NCI-H2227 (cell line): ENCODE results near the gene NOL7.

Source experiments
- DNase-seq: peaks from one replicate; lab custom pipeline; 2025; ENCODE audit not compliant: unreplicated experiment; lab: John Stamatoyannopoulos, UW

The NOL7 gene

DNA sequence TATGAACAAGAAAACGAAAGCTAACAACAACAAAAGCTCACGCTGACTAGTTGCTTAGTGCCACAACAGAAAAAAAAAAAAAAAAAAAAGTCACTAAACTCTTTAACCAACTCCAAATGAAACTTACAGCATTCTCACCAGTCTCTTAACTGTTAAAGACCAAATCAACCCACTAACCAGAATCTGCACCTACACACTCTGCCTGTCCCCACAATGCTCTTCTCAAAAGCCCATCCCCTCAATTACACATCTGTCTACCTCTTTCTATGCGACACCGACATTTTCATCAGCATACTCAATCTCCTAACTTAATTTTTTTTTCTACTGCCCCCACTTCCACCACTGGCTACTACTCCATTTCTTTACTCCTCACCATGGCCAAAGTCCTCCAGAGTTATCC, 34.3 kb downstream of the NOL7 start:
- DNase-seq, result no peak

DNA sequence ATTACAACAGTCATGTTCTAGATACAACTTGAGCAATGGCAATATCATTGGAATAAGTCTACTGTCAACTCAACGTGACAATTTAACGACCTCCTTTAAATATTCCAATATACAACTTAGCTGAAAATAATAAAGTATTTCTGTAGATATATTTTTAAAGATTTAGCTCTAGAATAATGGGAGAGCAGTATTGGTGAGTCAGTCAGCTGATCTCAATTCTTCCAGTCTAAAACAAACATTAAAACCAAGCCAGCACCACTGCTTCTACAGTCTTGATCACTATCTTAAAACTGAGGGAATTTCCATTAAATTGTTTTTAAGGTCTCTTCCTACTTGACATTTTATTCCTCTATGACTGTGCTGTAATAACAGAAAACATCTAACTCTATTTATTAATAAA, 38.2 kb downstream of the NOL7 start:
- DNase-seq, result no peak

DNA sequence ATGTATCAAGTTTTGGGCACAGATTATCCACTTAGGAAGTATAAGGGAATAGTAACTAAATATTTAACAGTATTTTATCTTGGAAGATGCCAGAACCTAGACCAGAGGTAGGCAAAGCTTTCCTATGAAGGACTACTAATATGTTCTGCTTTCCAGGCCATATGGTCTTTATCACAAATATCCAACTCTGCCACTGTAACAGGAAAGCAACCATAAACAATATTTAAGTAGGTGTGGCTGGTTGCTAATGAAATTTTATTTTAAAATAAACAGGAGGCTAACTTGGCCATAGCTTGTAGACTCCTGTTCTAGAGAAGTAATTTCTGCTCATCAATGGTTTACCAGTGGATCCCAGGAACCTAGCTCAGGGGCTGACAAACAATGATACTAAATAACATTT, 39.4 kb downstream of the NOL7 start:
- no peak for DNase-seq

DNA sequence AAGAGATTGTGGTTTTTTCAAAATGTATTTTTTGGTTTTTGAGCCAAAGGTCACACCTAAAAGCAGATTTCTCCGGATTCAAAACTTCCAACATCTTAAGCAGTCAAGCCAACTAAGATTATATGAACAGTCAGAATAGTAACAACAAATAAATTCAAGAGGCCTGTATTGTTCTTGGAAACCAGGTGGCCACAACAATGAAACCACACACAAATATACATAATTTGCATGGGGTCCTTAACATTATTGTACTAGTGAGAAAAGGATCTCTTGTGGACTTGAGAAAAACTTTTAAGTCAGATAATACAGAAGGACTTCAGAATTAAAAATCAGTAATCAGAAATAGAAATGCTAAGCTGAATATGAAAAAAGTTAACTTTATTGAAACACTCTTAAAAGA, 40.6 kb downstream of the NOL7 start:
- DNase-seq, result no peak

DNA sequence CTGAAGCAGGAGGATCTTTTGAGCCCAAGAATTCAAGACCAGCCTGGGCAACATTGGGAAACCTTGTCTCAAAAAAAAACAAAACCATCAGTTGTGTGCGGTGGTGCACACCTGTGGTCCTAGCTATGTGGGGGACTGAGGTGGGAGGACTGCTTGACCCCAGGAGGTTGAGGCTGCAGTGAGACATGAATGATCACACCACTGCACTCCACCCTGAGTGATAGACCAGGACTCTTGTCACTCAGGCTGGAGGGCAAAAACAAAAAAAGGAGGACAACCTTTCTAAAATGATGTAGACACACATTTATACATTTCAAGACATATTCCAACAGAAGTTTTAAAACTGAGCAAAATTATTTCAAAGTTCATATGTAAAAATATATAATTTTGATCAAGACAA, 45.1 kb downstream of the NOL7 start:
- no peak for DNase-seq

DNA sequence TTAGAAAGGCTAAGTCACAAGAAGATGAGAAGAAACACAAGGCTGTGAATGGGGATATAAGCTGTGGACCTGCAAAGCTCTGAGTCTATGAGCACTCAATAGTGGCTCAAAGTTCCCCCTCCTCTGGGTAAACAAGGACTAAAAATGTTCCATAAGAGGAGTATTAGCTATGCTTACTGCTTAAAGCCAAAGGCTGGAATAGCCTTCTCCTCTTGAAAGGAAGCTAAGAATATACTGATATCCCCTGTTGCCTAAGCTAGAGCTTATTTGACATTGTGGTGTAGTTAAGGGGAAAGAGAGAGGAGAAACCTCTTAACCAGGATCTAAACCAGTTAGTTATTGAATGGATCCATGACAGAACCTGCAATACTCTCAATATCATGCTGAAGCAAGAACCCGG, 45.8 kb downstream of the NOL7 start:
- no peak for DNase-seq

DNA sequence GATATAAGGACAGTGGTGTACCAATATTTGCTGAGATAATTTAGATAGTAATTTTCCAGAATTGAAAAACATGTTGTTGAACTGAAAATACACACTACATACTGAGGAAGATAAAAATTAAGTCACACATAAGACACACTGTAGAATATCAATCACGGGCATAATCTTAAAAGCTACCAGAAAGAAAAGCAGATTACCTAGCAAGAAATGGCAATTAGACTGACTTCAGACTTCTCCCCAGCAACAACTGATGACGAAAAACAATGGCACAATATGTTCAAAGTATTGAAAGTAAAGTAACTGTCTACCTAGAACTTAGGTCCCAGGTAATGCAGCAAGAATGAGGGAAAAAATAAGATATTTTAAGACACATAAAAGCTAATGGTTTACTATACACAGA, 46.5 kb downstream of the NOL7 start:
- no peak for DNase-seq

DNA sequence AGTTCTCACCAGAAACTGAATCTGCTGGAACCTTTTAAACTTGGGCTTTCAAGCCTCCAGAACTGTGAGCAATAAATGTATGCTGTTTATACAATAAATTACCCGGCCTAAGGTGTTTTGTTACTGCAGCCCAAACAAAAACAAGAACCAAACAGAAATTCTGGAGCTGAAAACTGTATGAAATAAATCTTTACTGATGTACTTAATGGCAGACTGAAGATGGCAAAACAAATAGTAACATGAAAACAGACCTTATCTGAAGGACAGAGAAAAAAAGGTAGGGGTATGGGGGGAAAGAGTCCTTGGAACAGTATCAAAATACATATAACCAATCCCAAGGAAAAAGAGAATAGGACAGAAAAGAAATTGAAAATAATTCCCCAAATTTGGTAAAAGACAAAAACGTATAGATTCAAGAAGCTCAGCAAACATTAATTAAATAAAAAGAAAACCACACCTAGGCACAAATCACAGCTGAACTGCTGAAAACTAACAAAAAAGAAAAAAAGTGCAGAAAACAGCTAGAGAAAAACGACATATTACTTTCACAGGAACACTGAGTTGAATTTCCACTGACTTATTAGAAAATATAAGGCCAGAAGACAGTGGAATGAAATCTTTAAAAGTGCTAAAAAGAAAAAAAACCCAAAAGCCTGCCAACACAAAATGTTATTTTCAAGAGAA, 47.7 kb downstream of the NOL7 start:
- DNase-seq, result no peak

DNA sequence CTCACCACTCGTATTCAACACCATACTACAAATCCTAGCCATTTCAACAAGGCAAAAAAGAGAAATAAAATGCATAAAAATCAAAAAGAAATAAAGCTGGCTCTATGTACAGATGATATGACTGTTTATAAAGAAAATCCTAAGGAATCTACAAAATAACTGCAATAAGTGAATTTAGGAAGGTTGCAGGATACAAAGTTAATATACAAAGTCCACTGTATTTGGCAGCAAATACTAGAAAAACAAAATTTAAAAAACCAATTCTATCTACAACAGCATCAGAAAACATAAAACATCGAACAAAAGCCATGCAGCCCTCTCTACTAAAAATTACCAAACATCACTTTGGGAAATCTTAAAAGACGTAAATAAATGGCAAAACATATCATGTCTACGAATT, 48.9 kb downstream of the NOL7 start:
- DNase-seq, result no peak

DNA sequence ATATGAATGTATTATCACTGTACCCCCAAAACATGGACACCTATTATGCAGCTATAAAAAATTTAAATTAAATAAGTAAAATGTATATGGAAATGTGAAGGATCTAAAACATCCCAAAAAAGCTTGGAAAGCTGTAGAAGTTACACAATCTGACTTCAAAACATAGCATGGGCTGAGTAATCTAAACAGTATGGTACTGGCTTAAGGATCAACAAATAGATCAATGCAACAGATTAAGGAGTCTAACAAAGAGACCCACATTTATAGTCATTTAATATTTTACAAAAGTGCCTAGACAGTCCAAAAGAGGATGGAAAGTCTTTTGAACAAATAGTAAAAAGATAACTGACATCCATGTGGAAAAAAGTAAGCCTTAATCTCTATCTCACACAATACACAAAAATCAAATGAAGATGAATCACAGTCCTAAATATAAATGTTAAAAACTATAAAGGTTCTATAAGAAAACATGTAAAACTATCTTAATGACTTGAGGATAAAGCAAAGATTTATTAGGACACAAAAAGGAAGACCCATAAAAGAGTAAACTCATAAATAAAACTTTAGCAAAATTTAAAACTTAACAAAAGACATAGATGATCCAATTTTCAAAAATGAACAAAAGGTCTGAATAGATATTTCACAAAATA, 49.7 kb downstream of the NOL7 start:
- DNase-seq, result no peak

DNA sequence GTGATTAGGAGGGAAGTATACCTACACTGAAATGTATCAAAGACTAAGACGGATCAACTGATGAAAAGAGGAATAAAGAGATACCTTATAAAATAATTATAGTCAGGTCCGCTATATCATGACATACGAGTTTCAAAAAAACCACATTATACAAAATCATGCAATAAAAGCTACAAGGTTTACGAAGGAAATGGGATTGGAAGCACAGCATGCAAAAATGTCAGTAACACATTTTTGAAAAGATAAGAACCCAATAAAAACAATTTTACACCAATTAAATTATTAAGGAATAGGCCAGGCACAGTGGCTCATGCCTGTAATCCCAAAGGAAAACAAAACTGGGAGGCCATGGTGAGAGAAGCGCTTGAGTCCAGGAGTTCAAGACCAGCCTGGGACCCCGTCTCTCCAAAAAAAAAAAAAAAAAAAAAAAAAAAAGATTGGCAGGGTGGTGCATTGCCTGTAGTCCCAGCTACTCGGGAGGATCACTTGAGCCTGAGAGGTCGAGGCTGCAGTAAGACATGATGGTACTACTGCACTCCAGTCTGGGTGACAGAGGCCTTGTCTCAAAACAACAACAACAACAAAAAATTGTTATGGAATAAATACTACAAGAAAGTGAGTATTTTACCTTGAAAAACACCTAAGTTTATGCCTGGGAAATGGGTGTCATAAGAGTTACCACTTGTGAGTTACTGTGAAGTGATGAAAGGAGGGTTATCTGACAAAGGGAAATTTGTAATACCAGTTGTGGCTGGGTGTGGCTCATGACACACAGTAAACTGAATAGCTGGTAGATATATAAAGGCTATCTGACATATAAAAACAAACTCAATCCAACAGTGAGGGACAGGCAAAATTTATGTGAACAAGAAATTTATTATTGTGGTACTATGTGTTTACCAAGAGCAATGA, 51.3 kb downstream of the NOL7 start:
- no peak for DNase-seq

DNA sequence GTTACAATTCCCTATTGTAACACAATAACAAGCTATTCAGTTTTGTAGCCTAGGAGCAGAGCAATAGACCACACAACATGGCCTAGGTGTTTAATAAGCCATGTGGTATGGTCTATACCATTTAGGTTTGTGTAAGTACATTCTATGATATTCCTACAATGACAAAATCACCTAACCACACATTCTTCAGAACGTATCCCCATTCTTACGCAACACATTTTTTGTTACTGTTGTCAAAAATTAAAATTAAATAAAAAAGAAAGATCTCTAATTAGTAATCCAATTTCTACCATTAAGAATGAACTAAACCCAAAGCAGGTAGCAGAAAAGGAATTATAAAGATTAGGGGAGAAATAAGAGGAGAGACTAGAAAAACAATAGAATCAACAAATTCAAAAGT, 52.5 kb downstream of the NOL7 start:
- no peak for DNase-seq

DNA sequence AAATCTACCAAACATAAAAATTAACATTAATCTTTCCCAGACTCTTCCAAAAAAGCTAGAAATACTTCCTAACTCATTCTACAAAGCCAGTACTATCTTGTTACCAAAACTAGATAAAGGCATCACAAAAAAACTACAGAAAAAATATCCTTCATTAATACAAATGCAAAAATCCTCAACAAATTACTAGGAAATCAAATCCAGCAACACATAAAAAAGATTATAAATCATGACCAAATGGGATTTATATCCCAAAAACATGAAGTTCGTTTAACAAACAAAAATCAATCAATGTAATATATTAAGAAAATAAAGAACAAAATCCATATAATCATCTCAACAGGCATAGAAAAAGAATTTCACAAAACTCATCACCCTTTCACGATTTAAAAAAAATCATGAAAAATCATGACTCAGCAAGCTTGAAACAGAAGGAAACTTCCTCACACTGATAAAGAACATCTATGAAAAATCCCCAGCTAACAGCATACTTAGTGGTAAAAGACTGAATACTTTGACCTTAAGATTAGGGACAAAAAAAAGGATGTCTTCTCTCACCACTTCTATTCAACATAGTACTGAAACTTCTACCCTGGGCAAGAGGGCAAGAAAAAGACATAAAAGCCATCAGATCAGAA, 53.3 kb downstream of the NOL7 start:
- no peak for DNase-seq

DNA sequence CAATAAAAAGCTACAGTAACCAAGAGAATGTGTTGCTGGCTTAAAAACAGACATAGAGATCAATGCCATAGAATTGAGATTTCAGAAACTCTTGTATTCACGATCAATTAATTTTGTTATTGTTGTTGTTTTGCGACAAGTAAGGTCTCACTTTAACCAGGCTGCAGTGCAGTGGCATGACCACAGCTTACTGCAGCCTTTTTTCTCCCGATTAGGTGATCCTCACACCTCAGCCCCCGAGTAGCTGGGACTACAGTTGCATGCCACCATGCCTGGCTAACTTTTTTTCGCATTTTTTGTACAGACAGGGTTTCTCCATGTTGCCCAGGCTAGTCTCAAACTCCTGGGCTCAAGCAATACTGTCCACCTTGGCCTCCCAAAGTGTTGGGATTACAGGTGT, 54.3 kb downstream of the NOL7 start:
- no peak for DNase-seq
